MM.1S (cell line): ENCODE measurements around the gene ADCY2.

Experiments used
- EZH2 ChIP-seq: fragments of 300-600 bp; sonication (generic); optimal IDR thresholded peaks from 2 replicates; pipeline ENCODE3; 2017; ENCODE audit warnings: low read depth, mild to moderate bottlenecking, antibody characterized with exemption, low read length, mixed read lengths
- EZH2phosphoT487 ChIP-seq: fragments of 300-600 bp; sonication (generic); IDR thresholded peaks from 2 replicates; pipeline ENCODE4 v1.6.1; 2018; ENCODE audit warnings: antibody characterized with exemption, low read length
- TF ChIP-seq, protein P1 (sequence below): fragments of 300-600 bp; sonication (generic); IDR thresholded peaks from 2 replicates; pipeline ENCODE4 v1.5.1; 2016; ENCODE audit warnings: antibody characterized with exemption, low read length, mixed read lengths

DNA sequence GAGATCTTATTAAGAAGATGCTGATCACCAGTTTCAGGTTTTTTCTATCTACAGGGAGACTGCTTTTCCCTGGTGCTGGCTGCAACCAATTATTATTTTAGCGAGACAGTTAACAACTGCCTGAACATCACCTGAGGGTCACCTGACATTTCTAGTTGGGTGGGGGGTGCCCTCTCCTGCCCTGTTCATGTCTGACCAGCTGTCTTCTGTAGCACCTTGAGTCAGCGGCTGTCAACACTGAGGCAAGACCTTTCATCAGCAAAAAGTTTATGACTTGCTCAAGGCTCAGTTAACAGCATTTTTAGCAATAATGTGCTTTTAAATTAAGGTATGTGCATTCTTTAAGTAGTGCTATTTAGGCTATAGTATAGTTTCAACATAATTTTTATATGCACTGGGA, 58.0 kb downstream of the ADCY2 start:
- TF ChIP-seq, protein P1, sequence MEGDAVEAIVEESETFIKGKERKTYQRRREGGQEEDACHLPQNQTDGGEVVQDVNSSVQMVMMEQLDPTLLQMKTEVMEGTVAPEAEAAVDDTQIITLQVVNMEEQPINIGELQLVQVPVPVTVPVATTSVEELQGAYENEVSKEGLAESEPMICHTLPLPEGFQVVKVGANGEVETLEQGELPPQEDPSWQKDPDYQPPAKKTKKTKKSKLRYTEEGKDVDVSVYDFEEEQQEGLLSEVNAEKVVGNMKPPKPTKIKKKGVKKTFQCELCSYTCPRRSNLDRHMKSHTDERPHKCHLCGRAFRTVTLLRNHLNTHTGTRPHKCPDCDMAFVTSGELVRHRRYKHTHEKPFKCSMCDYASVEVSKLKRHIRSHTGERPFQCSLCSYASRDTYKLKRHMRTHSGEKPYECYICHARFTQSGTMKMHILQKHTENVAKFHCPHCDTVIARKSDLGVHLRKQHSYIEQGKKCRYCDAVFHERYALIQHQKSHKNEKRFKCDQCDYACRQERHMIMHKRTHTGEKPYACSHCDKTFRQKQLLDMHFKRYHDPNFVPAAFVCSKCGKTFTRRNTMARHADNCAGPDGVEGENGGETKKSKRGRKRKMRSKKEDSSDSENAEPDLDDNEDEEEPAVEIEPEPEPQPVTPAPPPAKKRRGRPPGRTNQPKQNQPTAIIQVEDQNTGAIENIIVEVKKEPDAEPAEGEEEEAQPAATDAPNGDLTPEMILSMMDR = no peak
- TF ChIP-seq EZH2 (no peak), EZH2phosphoT487 (no peak)
